Myocyte (in vitro differentiated cells): ENCODE measurements around the gene SFXN3. TPM values are rescaled to one million over a fixed set of nuclear protein-coding genes. Genes with fewer than 3 reads are reported as not detected.

Experiments used
- DNase-seq: peaks from one replicate; pipeline ENCODE4 v3.0.0-alpha.2; 2012; ENCODE audit warnings: low read depth
- total RNA-seq: library from RNA; depleted of rRNA; stranded (reverse); fragments of >200 nt; gene quantifications from 2 replicates; pipeline ENCODE4 v1.2.3, GENCODE V29; 2014

The SFXN3 gene
- total RNA-seq, 1 donor from 2014 or later: 103 TPM

GRCh38 chr10:101000127-101000914 lies 30.7 kb upstream of the SFXN3 start:
- DNase-seq: peak; percentile 52

- peak; percentile 96 for DNase-seq
Observed at GRCh38 chr10:101000915-101001658, 29.9 kb upstream of the SFXN3 start.

- DNase-seq: no peak
Observed at GRCh38 chr10:101001659-101002035, 29.4 kb upstream of the SFXN3 start.

- no peak for DNase-seq
Observed at GRCh38 chr10:101002456-101002855, 28.6 kb upstream of the SFXN3 start.

GRCh38 chr10:101003639-101004206 lies 27.3 kb upstream of the SFXN3 start:
- no peak for DNase-seq

GRCh38 chr10:101005361-101005760 lies 25.7 kb upstream of the SFXN3 start:
- DNase-seq: no peak

GRCh38 chr10:101005869-101006567 lies 25.0 kb upstream of the SFXN3 start:
- DNase-seq: no peak

- DNase-seq: peak; percentile 50
Observed at GRCh38 chr10:101006593-101007098, 24.4 kb upstream of the SFXN3 start.

GRCh38 chr10:101007099-101007711 lies 23.8 kb upstream of the SFXN3 start:
- peak; percentile 86 for DNase-seq

- peak; percentile 57 for DNase-seq
Observed at GRCh38 chr10:101007915-101008822, 22.9 kb upstream of the SFXN3 start.

GRCh38 chr10:101008823-101009423 lies 22.1 kb upstream of the SFXN3 start:
- DNase-seq: no peak

GRCh38 chr10:101010329-101010728 lies 20.7 kb upstream of the SFXN3 start:
- no peak for DNase-seq

- peak; percentile 54 for DNase-seq
Observed at GRCh38 chr10:101011517-101012423, 19.3 kb upstream of the SFXN3 start.

- peak; percentile 99 for DNase-seq
Observed at GRCh38 chr10:101012525-101013364, 18.3 kb upstream of the SFXN3 start.

- no peak for DNase-seq
Observed at GRCh38 chr10:101013365-101013825, 17.6 kb upstream of the SFXN3 start.

- DNase-seq: peak; percentile 75
Observed at GRCh38 chr10:101014230-101014884, 16.7 kb upstream of the SFXN3 start.
